ENCODE data around the gene ZNF593. TPM values are rescaled to one million over a fixed set of nuclear protein-coding genes. Genes with fewer than 3 reads are reported as not detected.

The ZNF593 gene
- total and polyA plus RNA-seq, 9 of the 15 experiments (the other 6 are each of a cell fraction or from before 2014, with no cell fraction given): 9.8 to 334 (median 48.2) TPM

GRCh38 chr1:26127235-26128163 is 42.2 kb upstream of the ZNF593 start (continued):
- TF ChIP-seq CUX1 (CRISPR knock-in tag; IDR thresholded peaks at IDR 0.05): peak; percentile 77
- no peak for TF ChIP-seq HMG20A (CRISPR knock-in tag; conservative IDR thresholded peaks at IDR 0.05)
- TF ChIP-seq BACH1 (tag; IDR thresholded peaks at IDR 0.05): peak; percentile 53
- TF ChIP-seq MED1 (CRISPR knock-in tag; IDR thresholded peaks at IDR 0.05; ENCODE audit: borderline replicate concordance): no peak
- TF ChIP-seq PHB (CRISPR knock-in tag; IDR thresholded peaks at IDR 0.05): 0 out of 2 replicates have a peak, but pooled peaks have one; percentile 8
- TF ChIP-seq PHB2 (IDR thresholded peaks at IDR 0.05; ENCODE audit: low read depth): no peak
- peak; percentile 41; the same call in 1 of the 2 replicates for TF ChIP-seq ZNF224 (CRISPR knock-in tag; IDR thresholded peaks at IDR 0.05)
- 0 out of 2 replicates have a peak, but pooled peaks have one; percentile 12 for TF ChIP-seq CEBPB (tag; IDR thresholded peaks at IDR 0.05)
- peak; percentile 61; the same call in 1 of the 2 replicates for TF ChIP-seq KLF6 (CRISPR knock-in tag; IDR thresholded peaks at IDR 0.05; ENCODE audit: borderline replicate concordance)
- no peak for TF ChIP-seq NR1H2 (CRISPR knock-in tag; IDR thresholded peaks at IDR 0.05)
- peak; percentile 40; the same call in 1 of the 2 replicates for TF ChIP-seq GMEB1 (CRISPR knock-in tag; IDR thresholded peaks at IDR 0.05)
- peak in 1 of 2 experiments; percentile 21; a peak in 1 of 4 replicates for TF ChIP-seq ZNF639 (CRISPR knock-in tag; conservative IDR thresholded peaks at IDR 0.05 in 1 of 2, IDR thresholded peaks at IDR 0.05 in 1 of 2)
- TF ChIP-seq ZNF449 (CRISPR knock-in tag; IDR thresholded peaks at IDR 0.05): no peak
- TF ChIP-seq CREB1 (IDR thresholded peaks at IDR 0.05): no peak
- 0 out of 2 replicates have a peak, but pooled peaks have one; percentile 29 for TF ChIP-seq CREB1 (CRISPR knock-in tag; IDR thresholded peaks at IDR 0.05)
- TF ChIP-seq MEF2A (IDR thresholded peaks at IDR 0.05; ENCODE audit: control insufficient read depth, low read depth, low read length): no peak
